Neural cell (in vitro differentiated cells): Measurements from ENCODE around the gene MYH7B. TPM values are rescaled to one million over a fixed set of nuclear protein-coding genes. Genes with fewer than 3 reads are reported as not detected.

Experiments used
- H2AFZ ChIP-seq: fragments of 200-600, 300-800 bp; sonication (generic), shearing (Covaris generic); 2 replicates; pipeline ENCODE4 v1.6.0; 2014; ENCODE audit warnings: low read depth, mild to moderate bottlenecking, antibody characterized with exemption, low read length, moderate library complexity
- H3F3A ChIP-seq: fragments of 200-600 bp; shearing (Covaris generic); 2 replicates; pipeline ENCODE4 v1.6.1; 2016; ENCODE audit warnings: mild to moderate bottlenecking, moderate library complexity, mixed read lengths, antibody characterized with exemption, low read length; ENCODE audit not compliant: insufficient read depth, poor library complexity, severe bottlenecking
- H3K27ac ChIP-seq: fragments of 200-600, 300-800 bp; sonication (generic), shearing (Covaris generic); 2 replicates; pipeline ENCODE4 v1.5.1; 2014; ENCODE audit warnings: mild to moderate bottlenecking, low read length, moderate library complexity
- H3K27me3 ChIP-seq: fragments of 300-800, 200-600 bp; sonication (generic), shearing (Covaris generic); 2 replicates; pipeline ENCODE4 v1.6.0; 2014; ENCODE audit warnings: mild to moderate bottlenecking, low read depth, low read length, moderate library complexity; ENCODE audit not compliant: insufficient read depth
- H3K36me3 ChIP-seq: fragments of 300-800, 200-600 bp; sonication (generic), shearing (Covaris generic); 2 replicates; pipeline ENCODE4 v1.5.1; 2014; ENCODE audit warnings: mild to moderate bottlenecking, antibody characterized with exemption, low read length, moderate library complexity; ENCODE audit not compliant: insufficient read depth
- H3K4me2 ChIP-seq: fragments of 300-800, 200-600 bp; sonication (generic), shearing (Covaris generic); 2 replicates; pipeline ENCODE4 v1.6.0; 2014; ENCODE audit warnings: mild to moderate bottlenecking, low read length
- H3K4me3 ChIP-seq: fragments of 300-800, 200-600 bp; sonication (generic), shearing (Covaris generic); 2 replicates; pipeline ENCODE4 v1.5.1; 2014; ENCODE audit warnings: mild to moderate bottlenecking, low read length, moderate library complexity
- H3K79me2 ChIP-seq: fragments of 200-600 bp; shearing (Covaris generic); replicated peaks from 2 replicates; pipeline ENCODE4 v1.6.0; 2014; ENCODE audit warnings: mild to moderate bottlenecking, low read length, moderate library complexity; ENCODE audit not compliant: insufficient read depth
- H3K9ac ChIP-seq: fragments of 300-800, 200-600 bp; sonication (generic), shearing (Covaris generic); 2 replicates; pipeline ENCODE4 v1.6.1; 2016; ENCODE audit warnings: mild to moderate bottlenecking, low read length, mixed read lengths
- H3K9me2 ChIP-seq: fragments of 200-600 bp; shearing (Covaris generic); 2 replicates; pipeline ENCODE4 v1.6.1; 2016; ENCODE audit warnings: mild to moderate bottlenecking, low read length, mixed read lengths; ENCODE audit not compliant: insufficient read depth
- H3K9me3 ChIP-seq: fragments of 200-600, 300-800 bp; sonication (generic), shearing (Covaris generic); 2 replicates; pipeline ENCODE4 v1.6.1; 2016; ENCODE audit warnings: mild to moderate bottlenecking, mixed run types, low read length, moderate library complexity, mixed read lengths
- H4K20me1 ChIP-seq: fragments of 200-600 bp; shearing (Covaris generic); 2 replicates; pipeline ENCODE4 v1.6.1; 2016; ENCODE audit warnings: mild to moderate bottlenecking, mixed run types; ENCODE audit not compliant: insufficient read depth
- CTCF ChIP-seq: fragments of 450-650 bp; IDR thresholded peaks from 2 replicates; pipeline ENCODE4 v1.5.1; 2014; ENCODE audit warnings: antibody characterized with exemption, mild to moderate bottlenecking, moderate library complexity; ENCODE audit not compliant: poor library complexity, severe bottlenecking
- EP300 ChIP-seq: fragments of 450-650 bp; conservative IDR thresholded peaks from 2 replicates; pipeline ENCODE4 v1.6.1; 2014; ENCODE audit warnings: antibody characterized with exemption, mild to moderate bottlenecking, moderate library complexity; ENCODE audit not compliant: poor library complexity, severe bottlenecking
- EZH2 ChIP-seq: fragments of 200-600, 300-800 bp; shearing (Covaris generic), sonication (generic); IDR thresholded peaks from 2 replicates; pipeline ENCODE4 v1.6.1; 2014; ENCODE audit warnings: antibody characterized with exemption, low read length, borderline replicate concordance, mild to moderate bottlenecking; ENCODE audit not compliant: insufficient read depth, poor library complexity, severe bottlenecking
- MXI1 ChIP-seq: fragments of 450-650 bp; conservative IDR thresholded peaks from 2 replicates; pipeline ENCODE4 v1.6.1; 2014; ENCODE audit warnings: antibody characterized with exemption, mild to moderate bottlenecking; ENCODE audit not compliant: poor library complexity, severe bottlenecking
- POLR2AphosphoS5 ChIP-seq: IDR thresholded peaks from 2 replicates; pipeline ENCODE4 v1.6.1; 2012
- RAD21 ChIP-seq: fragments of 450-650 bp; conservative IDR thresholded peaks from 2 replicates; pipeline ENCODE4 v1.6.1; 2014; ENCODE audit warnings: antibody characterized with exemption, mild to moderate bottlenecking, moderate library complexity
- REST ChIP-seq: IDR thresholded peaks from 2 replicates; pipeline ENCODE4 v1.6.1; 2012; ENCODE audit warnings: borderline replicate concordance
- TAF1 ChIP-seq: IDR thresholded peaks from 2 replicates; pipeline ENCODE4 v1.6.1; 2012; ENCODE audit warnings: low read depth
- polyA plus RNA-seq: library from polyadenylated mRNA; depleted of rRNA; stranded (reverse); fragments of >200 nt; gene quantifications from 2 replicates; pipeline ENCODE4 v1.2.3, GENCODE V29; 2014

MYH7B gene
- polyA plus RNA-seq, 1 donor from 2014 or later, result not detected

DNA sequence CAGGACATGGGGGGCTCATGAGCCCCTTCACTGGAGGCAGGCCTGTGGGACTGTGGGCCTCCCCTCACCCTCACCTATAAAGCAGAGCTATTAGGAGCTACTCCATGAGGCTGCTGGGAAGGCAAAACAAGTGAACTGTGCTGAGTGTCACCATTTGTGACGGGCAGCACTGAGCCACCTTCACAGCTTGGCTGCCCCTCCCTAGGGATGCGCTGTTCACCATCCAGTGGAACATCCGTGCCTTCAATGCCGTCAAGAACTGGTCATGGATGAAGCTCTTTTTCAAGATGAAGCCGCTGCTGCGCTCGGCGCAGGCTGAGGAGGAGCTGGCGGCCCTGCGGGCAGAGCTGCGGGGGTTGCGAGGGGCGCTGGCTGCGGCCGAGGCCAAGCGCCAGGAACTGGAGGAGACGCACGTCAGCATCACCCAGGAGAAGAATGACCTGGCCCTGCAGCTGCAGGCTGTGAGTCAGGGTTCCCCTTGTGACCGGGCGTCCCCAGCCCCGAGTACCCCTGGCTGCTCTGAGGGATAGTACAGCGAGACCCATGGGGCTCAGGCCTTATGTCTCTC is 38.4 kb downstream of the MYH7B start:
- Histone ChIP-seq H3K27ac (no peak overlapping the region), H3K9me2 (no peaks in the 10 kb centered on the region), H4K20me1 (no peaks in the 10 kb centered on the region), H3K79me2 (no peaks in the 10 kb centered on the region), H3K4me2 (no peak overlapping the region), H3K36me3 (no peaks in the 10 kb centered on the region), H3K27me3 (no peaks in the 10 kb centered on the region), H2AFZ (no peak overlapping the region), H3F3A (no peaks in the 10 kb centered on the region), H3K4me3 (no peak overlapping the region), H3K9ac (no peak overlapping the region), H3K9me3 (no peaks in the 10 kb centered on the region)
- TF ChIP-seq EZH2 (no peak), REST (no peak), CTCF (no peak), EP300 (no peak), POLR2AphosphoS5 (no peak), RAD21 (no peak)

- H2AFZ ChIP-seq, result no peak overlapping the region
- no peak overlapping the region for H3K9ac ChIP-seq
- TF ChIP-seq TAF1 (no peak), POLR2AphosphoS5 (no peak), MXI1 (no peak), RAD21 (no peak), EZH2 (no peak), REST (no peak)
- H3K27me3 ChIP-seq, result no peaks in the 10 kb centered on the region
- no peak overlapping the region for H3K27ac ChIP-seq
- no peaks in the 10 kb centered on the region for H4K20me1 ChIP-seq
- no peak overlapping the region for H3K4me2 ChIP-seq
- H3K4me3 ChIP-seq, result no peak overlapping the region
- no peaks in the 10 kb centered on the region for H3K9me2 ChIP-seq
- no peaks in the 10 kb centered on the region for H3F3A ChIP-seq
- H3K36me3 ChIP-seq, result no peaks in the 10 kb centered on the region
- H3K79me2 ChIP-seq, result no peaks in the 10 kb centered on the region
- no peaks in the 10 kb centered on the region for H3K9me3 ChIP-seq
Measured at GRCh38 chr20:34994509-34995131, 39.0 kb downstream of the MYH7B start.
